SU-DHL-6 (cell line): Measurements from ENCODE around the gene MAML2.

Source experiments
- CTCF ChIP-seq: fragments of 200-600 bp; sonication (generic); IDR thresholded peaks from one replicate; pipeline ENCODE4 v1.5.1; 2017; ENCODE audit warnings: antibody characterized with exemption, mild to moderate bottlenecking, low read length, moderate library complexity; ENCODE audit not compliant: insufficient read depth, poor library complexity, severe bottlenecking
- EZH2phosphoT487 ChIP-seq: fragments of 200-600 bp; sonication (generic), shearing (Covaris generic); conservative IDR thresholded peaks from 2 replicates; pipeline ENCODE4 v1.6.1; 2018; ENCODE audit warnings: mild to moderate bottlenecking, antibody characterized with exemption, low read length, moderate library complexity, mixed read lengths

DNA sequence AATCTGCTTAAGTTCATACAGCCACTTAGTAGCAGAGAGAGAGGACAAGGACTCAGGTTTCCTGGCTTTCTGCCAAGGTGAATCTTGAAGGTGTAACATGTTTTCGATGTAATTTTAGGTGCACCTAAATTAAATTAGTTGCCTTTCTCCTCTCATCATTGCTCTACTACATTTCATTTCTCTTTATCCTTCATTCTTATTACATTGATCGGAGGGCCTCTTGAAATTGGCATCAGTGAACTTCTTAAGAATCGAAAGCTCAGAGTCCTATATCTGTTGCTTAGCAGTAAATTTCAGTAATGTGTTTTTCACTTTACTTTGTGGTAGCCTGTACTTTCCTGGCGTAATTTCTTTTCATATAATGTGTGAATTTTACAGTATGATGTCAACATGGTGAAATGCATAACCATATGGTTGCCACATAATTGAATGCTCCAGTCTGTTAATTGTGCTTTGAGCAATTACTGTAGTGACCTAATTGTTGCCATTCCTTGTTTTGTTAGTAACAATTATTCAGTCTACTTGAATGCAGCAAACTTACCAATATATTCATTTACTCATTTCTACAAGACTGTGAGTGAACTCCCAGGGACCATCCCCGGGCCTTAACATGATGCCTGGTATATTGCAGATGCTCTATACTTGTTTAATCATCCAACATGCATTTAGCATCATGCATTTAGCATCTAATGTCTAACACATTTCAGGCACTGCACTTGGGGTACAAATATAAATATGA is 138.1 kb downstream of the MAML2 start:
- TF ChIP-seq EZH2phosphoT487: no peak
- no peak for TF ChIP-seq CTCF
